K562 (cell line): ENCODE results near the gene DTX2. TPM values are rescaled to one million over a fixed set of nuclear protein-coding genes. Genes with fewer than 3 reads are reported as not detected.

Source experiments
- CEBPG ChIP-seq, 3 experiments: fragments of 200-800 bp in 1 of 3; sonication (Bioruptor generic) in 1 of 3; sonication (generic) in 1 of 3; formaldehyde crosslinking in 1 of 3; IDR thresholded peaks in 2 of 3; conservative IDR thresholded peaks in 1 of 3; 2 replicates each; pipeline versions ENCODE4 v1.6.1 to v1.8.0; 2016 to 2022; ENCODE audit warnings: missing compliant biosample characterization in 2 of 3, missing genetic modification characterization in 2 of 3, mild to moderate bottlenecking in 1 of 3, missing genetic modification reagents in 1 of 3
- CTBP1 ChIP-seq: fragments of 450-650 bp; IDR thresholded peaks from 2 replicates; pipeline ENCODE4 v1.6.1; 2016; ENCODE audit warnings: borderline replicate concordance
- DNMT1 ChIP-seq: fragments of 450-650 bp; IDR thresholded peaks from 2 replicates; pipeline ENCODE4 v1.6.1; 2016; ENCODE audit warnings: antibody characterized with exemption, mild to moderate bottlenecking
- E2F3 ChIP-seq: fragments of 250-450 bp; sonication (Bioruptor Pico); IDR thresholded peaks from 2 replicates; pipeline ENCODE4 v1.4.0; 2020; ENCODE audit warnings: mild to moderate bottlenecking
- EWSR1 ChIP-seq: fragments of 450-650 bp; IDR thresholded peaks from 2 replicates; pipeline ENCODE4 v1.6.1; 2018; ENCODE audit warnings: borderline replicate concordance, mild to moderate bottlenecking, low read depth, moderate library complexity; ENCODE audit not compliant: partially characterized antibody
- FOXA1 ChIP-seq: fragments of 450-650 bp; IDR thresholded peaks from 2 replicates; pipeline ENCODE4 v1.6.1; 2016; ENCODE audit warnings: mild to moderate bottlenecking, borderline replicate concordance
- FOXK2 ChIP-seq, 2 experiments: fragments of 450-650 bp; IDR thresholded peaks in 1 of 2; conservative IDR thresholded peaks in 1 of 2; 2 replicates each; pipeline ENCODE4 v1.6.1; 2016; ENCODE audit warnings: low read depth in 2 of 2, mild to moderate bottlenecking in 1 of 2
- GTF2A2 ChIP-seq: IDR thresholded peaks from 2 replicates; pipeline ENCODE4 v1.6.1; 2016; ENCODE audit warnings: mild to moderate bottlenecking, missing genetic modification characterization, missing compliant biosample characterization
- GTF2E2 ChIP-seq: fragments of 200-800 bp; sonication (Bioruptor generic); IDR thresholded peaks from 2 replicates; pipeline ENCODE4 v1.6.1; 2016; ENCODE audit warnings: missing genetic modification characterization, missing compliant biosample characterization
- IRF2 ChIP-seq: sonication (generic); formaldehyde crosslinking; IDR thresholded peaks from 2 replicates; pipeline ENCODE4 v1.8.1; 2022; ENCODE audit warnings: mild to moderate bottlenecking, missing genetic modification reagents
- JUN ChIP-seq, 2 experiments: sonication (generic) in 1 of 2; formaldehyde crosslinking in 1 of 2; IDR thresholded peaks; 2 replicates each; pipeline versions ENCODE4 v1.6.1 to v1.8.0; 2012 to 2022; ENCODE audit warnings: borderline replicate concordance in 2 of 2, mild to moderate bottlenecking in 2 of 2, improper control_type of control experiment in 1 of 2, low read depth in 1 of 2, low read length in 1 of 2, missing genetic modification reagents in 1 of 2
- POLR2B ChIP-seq: fragments of 450-650 bp; IDR thresholded peaks from 2 replicates; pipeline ENCODE4 v1.6.1; 2018; ENCODE audit warnings: low read depth; ENCODE audit not compliant: partially characterized antibody
- RCOR1 ChIP-seq, 2 experiments: IDR thresholded peaks; 2 replicates each; pipeline ENCODE4 v1.6.1; 2012; ENCODE audit warnings: low read depth in 2 of 2, low read length in 2 of 2, borderline replicate concordance in 1 of 2, improper control_type of control experiment in 1 of 2
- SMAD2 ChIP-seq: fragments of 150-350 bp; IDR thresholded peaks from 2 replicates; pipeline ENCODE4 v1.6.1; 2014; ENCODE audit warnings: low read depth, mild to moderate bottlenecking, low read length
- ZFPM2 ChIP-seq: fragments of 250-450 bp; sonication (Bioruptor Pico); IDR thresholded peaks from 2 replicates; pipeline ENCODE4 v1.5.1; 2022; ENCODE audit warnings: mild to moderate bottlenecking
- ZNF274 ChIP-seq: IDR thresholded peaks from 2 replicates; pipeline ENCODE4 v1.6.1; 2011; ENCODE audit warnings: low read depth, mild to moderate bottlenecking, low read length, moderate library complexity, borderline replicate concordance
- ZNF583 ChIP-seq: fragments of 250-450 bp; sonication (Bioruptor Pico); IDR thresholded peaks from 2 replicates; pipeline ENCODE4 v1.4.0; 2020
- polyA plus RNA-seq, 8 experiments: library from polyadenylated mRNA; depleted of rRNA in 4 of 8; stranded (reverse) in 5 of 8; unstranded in 3 of 8; fragments of >200 nt; fragmentation: Nextera tagmentation in 2 of 8; fragmentation: Illumina TruSeq in 1 of 8; extraction: Ambion mirVana in 2 of 8; extraction: Trizol in 1 of 8; gene quantifications; 2 replicates each; pipeline versions ENCODE4 v1.2.1 to v1.2.3, GENCODE V29; 2011 to 2014; ENCODE audit warnings: inconsistent platforms in 1 of 8, missing spikeins in 1 of 8
- total RNA-seq, 7 experiments: library from RNA; depleted of rRNA in 6 of 7; stranded (reverse); fragments of >200 nt in 6 of 7; fragmentation: Illumina TruSeq in 2 of 7; extraction: Trizol in 2 of 7; gene quantifications; 2 replicates each; pipeline versions ENCODE4 v1.2.1 to v1.2.3, GENCODE V29; 2011 to 2021; ENCODE audit warnings: low replicate concordance in 1 of 7
- TF ChIP-seq, protein P1 (sequence below): fragments of 250-450 bp; sonication (Bioruptor Pico); IDR thresholded peaks from 2 replicates; pipeline ENCODE4 v1.5.0; 2021
- TF ChIP-seq, protein P2 (sequence below): fragments of 450-650 bp; IDR thresholded peaks from 2 replicates; pipeline ENCODE4 v1.6.1; 2018; ENCODE audit warnings: mild to moderate bottlenecking, low read depth; ENCODE audit not compliant: partially characterized antibody
- TF ChIP-seq, protein P3 (sequence below): fragments of 450-650 bp; IDR thresholded peaks from 2 replicates; pipeline ENCODE4 v1.6.1; 2016; ENCODE audit warnings: mild to moderate bottlenecking
- TF ChIP-seq, protein P4 (sequence below): fragments of 250-450 bp; sonication (Bioruptor Pico); IDR thresholded peaks from 2 replicates; pipeline ENCODE4 v1.5.0; 2020; ENCODE audit warnings: mild to moderate bottlenecking

Gene DTX2
- total and polyA plus RNA-seq, 9 of the 15 experiments (the other 6 are each of a cell fraction or from before 2014, with no cell fraction given) = 0.20 to 31.5 (median 9.8) TPM

DNA sequence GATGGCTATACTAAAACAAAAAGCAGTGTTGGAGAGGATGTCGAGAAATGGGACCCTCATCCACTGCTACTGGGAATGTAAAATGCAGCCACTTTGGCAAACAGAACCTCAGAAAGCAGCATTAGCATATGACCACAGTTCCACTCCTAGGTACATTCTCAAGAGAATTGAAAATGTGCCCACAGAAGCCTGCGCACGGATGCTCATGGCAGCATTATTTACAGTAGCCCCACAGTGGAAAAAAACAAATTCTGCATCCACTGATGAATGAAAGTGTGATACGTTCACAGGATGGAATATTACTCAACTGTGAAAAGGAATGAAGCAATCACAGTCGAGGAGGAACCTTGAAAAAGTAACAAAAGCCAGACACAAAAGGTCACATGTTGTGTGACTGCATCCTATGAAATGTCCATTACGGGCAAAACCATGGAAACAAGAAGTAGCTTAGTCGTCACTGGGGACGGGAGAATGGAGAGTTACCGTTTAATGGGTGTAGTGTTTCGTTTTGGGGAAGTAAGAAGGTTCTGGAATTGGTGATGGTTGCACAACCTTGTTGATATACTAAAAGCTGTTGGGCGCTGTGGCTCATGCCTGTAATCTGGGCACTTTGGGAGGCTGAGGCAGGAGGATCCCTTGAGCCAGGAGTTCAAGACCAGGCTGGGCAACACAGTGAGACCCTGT, 46.4 kb downstream of the DTX2 start (continued):
- TF ChIP-seq SMAD2 (no peak), ZNF274 (no peak), CTBP1 (no peak), RCOR1 (IDR thresholded peaks at IDR 0.05; ENCODE audit: borderline replicate concordance in 1 of 2, low read depth in 2 of 2, low read length in 2 of 2) (0 out of 4 replicates have a peak, but pooled peaks of 1 of the 2 experiments have one; percentile 32), CEBPG (CRISPR knock-in tag; IDR thresholded peaks at IDR 0.05) (peak; percentile 69), CEBPG (tag; conservative IDR thresholded peaks at IDR 0.05 in 1 of 2, IDR thresholded peaks at IDR 0.05 in 1 of 2) (peak; percentile 76 to 92), EWSR1 (no peak), FOXA1 (no peak), IRF2 (no peak), JUN (IDR thresholded peaks at IDR 0.05; ENCODE audit: borderline replicate concordance, low read depth, low read length) (no peak), JUN (CRISPR knock-in tag; IDR thresholded peaks at IDR 0.05; ENCODE audit: borderline replicate concordance) (no peak), POLR2B (peak; percentile 33), ZNF583 (CRISPR knock-in tag) (no peak), GTF2A2 (tag) (no peak), GTF2E2 (tag) (no peak), DNMT1 (no peak), E2F3 (CRISPR knock-in tag) (no peak), FOXK2 (conservative IDR thresholded peaks at IDR 0.05 in 1 of 2, IDR thresholded peaks at IDR 0.05 in 1 of 2; ENCODE audit: low read depth in 2 of 2) (0 out of 4 replicates have a peak, but pooled peaks of 1 of the 2 experiments have one; percentile 17), ZFPM2 (CRISPR knock-in tag) (no peak)
- TF ChIP-seq, protein P1, sequence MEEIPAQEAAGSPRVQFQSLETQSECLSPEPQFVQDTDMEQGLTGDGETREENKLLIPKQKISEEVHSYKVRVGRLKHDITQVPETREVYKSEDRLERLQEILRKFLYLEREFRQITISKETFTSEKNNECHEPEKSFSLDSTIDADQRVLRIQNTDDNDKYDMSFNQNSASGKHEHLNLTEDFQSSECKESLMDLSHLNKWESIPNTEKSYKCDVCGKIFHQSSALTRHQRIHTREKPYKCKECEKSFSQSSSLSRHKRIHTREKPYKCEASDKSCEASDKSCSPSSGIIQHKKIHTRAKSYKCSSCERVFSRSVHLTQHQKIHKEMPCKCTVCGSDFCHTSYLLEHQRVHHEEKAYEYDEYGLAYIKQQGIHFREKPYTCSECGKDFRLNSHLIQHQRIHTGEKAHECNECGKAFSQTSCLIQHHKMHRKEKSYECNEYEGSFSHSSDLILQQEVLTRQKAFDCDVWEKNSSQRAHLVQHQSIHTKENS (CRISPR knock-in tag) = no peak
- TF ChIP-seq, protein P2, sequence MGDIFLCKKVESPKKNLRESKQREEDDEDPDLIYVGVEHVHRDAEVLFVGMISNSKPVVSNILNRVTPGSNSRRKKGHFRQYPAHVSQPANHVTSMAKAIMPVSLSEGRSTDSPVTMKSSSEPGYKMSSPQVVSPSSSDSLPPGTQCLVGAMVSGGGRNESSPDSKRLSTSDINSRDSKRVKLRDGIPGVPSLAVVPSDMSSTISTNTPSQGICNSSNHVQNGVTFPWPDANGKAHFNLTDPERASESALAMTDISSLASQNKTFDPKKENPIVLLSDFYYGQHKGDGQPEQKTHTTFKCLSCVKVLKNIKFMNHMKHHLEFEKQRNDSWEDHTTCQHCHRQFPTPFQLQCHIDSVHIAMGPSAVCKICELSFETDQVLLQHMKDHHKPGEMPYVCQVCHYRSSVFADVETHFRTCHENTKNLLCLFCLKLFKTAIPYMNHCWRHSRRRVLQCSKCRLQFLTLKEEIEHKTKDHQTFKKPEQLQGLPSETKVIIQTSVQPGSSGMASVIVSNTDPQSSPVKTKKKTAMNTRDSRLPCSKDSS = no peak
- TF ChIP-seq, protein P3, sequence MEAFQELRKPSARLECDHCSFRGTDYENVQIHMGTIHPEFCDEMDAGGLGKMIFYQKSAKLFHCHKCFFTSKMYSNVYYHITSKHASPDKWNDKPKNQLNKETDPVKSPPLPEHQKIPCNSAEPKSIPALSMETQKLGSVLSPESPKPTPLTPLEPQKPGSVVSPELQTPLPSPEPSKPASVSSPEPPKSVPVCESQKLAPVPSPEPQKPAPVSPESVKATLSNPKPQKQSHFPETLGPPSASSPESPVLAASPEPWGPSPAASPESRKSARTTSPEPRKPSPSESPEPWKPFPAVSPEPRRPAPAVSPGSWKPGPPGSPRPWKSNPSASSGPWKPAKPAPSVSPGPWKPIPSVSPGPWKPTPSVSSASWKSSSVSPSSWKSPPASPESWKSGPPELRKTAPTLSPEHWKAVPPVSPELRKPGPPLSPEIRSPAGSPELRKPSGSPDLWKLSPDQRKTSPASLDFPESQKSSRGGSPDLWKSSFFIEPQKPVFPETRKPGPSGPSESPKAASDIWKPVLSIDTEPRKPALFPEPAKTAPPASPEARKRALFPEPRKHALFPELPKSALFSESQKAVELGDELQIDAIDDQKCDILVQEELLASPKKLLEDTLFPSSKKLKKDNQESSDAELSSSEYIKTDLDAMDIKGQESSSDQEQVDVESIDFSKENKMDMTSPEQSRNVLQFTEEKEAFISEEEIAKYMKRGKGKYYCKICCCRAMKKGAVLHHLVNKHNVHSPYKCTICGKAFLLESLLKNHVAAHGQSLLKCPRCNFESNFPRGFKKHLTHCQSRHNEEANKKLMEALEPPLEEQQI = no peak
- TF ChIP-seq, protein P4, sequence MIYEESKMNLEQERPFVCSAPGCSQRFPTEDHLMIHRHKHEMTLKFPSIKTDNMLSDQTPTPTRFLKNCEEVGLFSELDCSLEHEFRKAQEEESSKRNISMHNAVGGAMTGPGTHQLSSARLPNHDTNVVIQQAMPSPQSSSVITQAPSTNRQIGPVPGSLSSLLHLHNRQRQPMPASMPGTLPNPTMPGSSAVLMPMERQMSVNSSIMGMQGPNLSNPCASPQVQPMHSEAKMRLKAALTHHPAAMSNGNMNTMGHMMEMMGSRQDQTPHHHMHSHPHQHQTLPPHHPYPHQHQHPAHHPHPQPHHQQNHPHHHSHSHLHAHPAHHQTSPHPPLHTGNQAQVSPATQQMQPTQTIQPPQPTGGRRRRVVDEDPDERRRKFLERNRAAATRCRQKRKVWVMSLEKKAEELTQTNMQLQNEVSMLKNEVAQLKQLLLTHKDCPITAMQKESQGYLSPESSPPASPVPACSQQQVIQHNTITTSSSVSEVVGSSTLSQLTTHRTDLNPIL (CRISPR knock-in tag) = no peak
